C1 segment of cervical spinal cord (tissue), 14 donors: ENCODE results near the gene RASGRP4.
A peak's percentile ranks its signal among the peaks of the same experiment; 100 is the strongest.
"Not testable (repeated sequence)": the region's sequence is repeated elsewhere in the genome, so short reads cannot be mapped to it uniquely, and the experiment has no call there.

Source experiments
- DNase-seq, 14 donors: peaks; one replicate each; lab custom pipeline; 2025; lab: John Stamatoyannopoulos, UW

The RASGRP4 gene

GRCh38 chr19:38445362-38445761 lies 19.3 kb upstream of the RASGRP4 start:
- no peak for DNase-seq

- DNase-seq, result no peak
These were observed 18.0 kb upstream of the RASGRP4 start for GRCh38 chr19:38444026-38444425.

GRCh38 chr19:38443458-38443999 lies 17.5 kb upstream of the RASGRP4 start:
- no peak for DNase-seq

GRCh38 chr19:38442736-38443135 lies 16.7 kb upstream of the RASGRP4 start:
- no peak for DNase-seq

GRCh38 chr19:38441657-38442348 lies 15.8 kb upstream of the RASGRP4 start:
- no peak for DNase-seq

- no peak for DNase-seq
These were observed 14.6 kb upstream of the RASGRP4 start for GRCh38 chr19:38440592-38440991.

- no peak for DNase-seq
These were observed 11.9 kb upstream of the RASGRP4 start for GRCh38 chr19:38437917-38438316.

- DNase-seq, result no peak
These were observed 11.3 kb upstream of the RASGRP4 start for GRCh38 chr19:38437295-38437694.

- peak in 9 of 14 donors; percentile 6 to 67 (median 28) for DNase-seq
These were observed 8.6 kb upstream of the RASGRP4 start for GRCh38 chr19:38434549-38435051.

- DNase-seq, result peak in 10 of 14 donors; percentile 2 to 69 (median 30)
These were observed 7.3 kb upstream of the RASGRP4 start, which contains the start of gene RYR1 for GRCh38 chr19:38433268-38433733. TSS of gene RYR1 (plus strand) at chr19:38433691. CDS start at chr19:38433830, 139 bp downstream.

- DNase-seq, result no peak
These were observed 4.9 kb upstream of the RASGRP4 start for GRCh38 chr19:38430931-38431330.

- DNase-seq, result no peak
These were observed 3.8 kb upstream of the RASGRP4 start for GRCh38 chr19:38429811-38430156.

GRCh38 chr19:38429055-38429810 lies 3.2 kb upstream of the RASGRP4 start:
- DNase-seq, result no peak

GRCh38 chr19:38427035-38427677 lies 1.1 kb upstream of the RASGRP4 start:
- not testable (repeated sequence) for DNase-seq

GRCh38 chr19:38425222-38425809 lies 703 bp downstream of the RASGRP4 start:
- DNase-seq, result no peak

- no peak for DNase-seq
These were observed 1.7 kb downstream of the RASGRP4 start for GRCh38 chr19:38424272-38424671.

GRCh38 chr19:38422438-38422837 lies 3.6 kb downstream of the RASGRP4 start:
- DNase-seq, result no peak

- DNase-seq, result no peak
These were observed 4.2 kb downstream of the RASGRP4 start for GRCh38 chr19:38421856-38422255.

GRCh38 chr19:38420935-38421334 lies 5.1 kb downstream of the RASGRP4 start:
- DNase-seq, result no peak

- DNase-seq, result peak in 4 of 14 donors; percentile 2 to 20 (median 2)
These were observed 8.2 kb downstream of the RASGRP4 start for GRCh38 chr19:38417544-38418506.
